Suprapubic skin (tissue), 4 donors: ENCODE results near the gene CDK9. TPM values are rescaled to one million over a fixed set of nuclear protein-coding genes. Genes with fewer than 3 reads are reported as not detected.
"Not testable (repeated sequence)": the region's sequence is repeated elsewhere in the genome, so short reads cannot be mapped to it uniquely, and the experiment has no call there.

Experiments
- DNase-seq, 2 donors: peaks; one replicate each; pipeline ENCODE4 v3.0.0-alpha.2; 2019; ENCODE audit warnings: low spot score in 2 of 2
- H3K27ac ChIP-seq: fragments of 200-600 bp; sonication (generic); one replicate; pipeline ENCODE4 v1.5.1; 2019
- H3K27me3 ChIP-seq: fragments of 200-600 bp; sonication (generic); one replicate; pipeline ENCODE4 v1.5.1; 2019
- H3K36me3 ChIP-seq: fragments of 200-600 bp; sonication (generic); one replicate; pipeline ENCODE4 v1.5.1; 2019
- H3K4me1 ChIP-seq: fragments of 200-600 bp; sonication (generic); one replicate; pipeline ENCODE4 v1.5.1; 2019
- H3K4me3 ChIP-seq: fragments of 200-600 bp; sonication (generic); one replicate; pipeline ENCODE4 v1.5.1; 2019; ENCODE audit warnings: mild to moderate bottlenecking
- H3K9me3 ChIP-seq: fragments of 200-600 bp; sonication (generic); one replicate; pipeline ENCODE4 v1.5.1; 2019
- CTCF ChIP-seq, 2 donors: fragments of 200-600 bp in 1 of 2; fragments of 450-650 bp in 1 of 2; sonication (generic) in 1 of 2; IDR thresholded peaks; one replicate each; pipeline ENCODE4 v1.5.1; 2016 to 2019; ENCODE audit warnings: antibody characterized with exemption in 2 of 2, mild to moderate bottlenecking in 1 of 2, moderate library complexity in 1 of 2
- EP300 ChIP-seq: sonication (generic); formaldehyde crosslinking; IDR thresholded peaks from one replicate; pipeline ENCODE4 v1.6.1; 2017; ENCODE audit warnings: antibody characterized with exemption
- POLR2A ChIP-seq, 2 donors: fragments of 450-650 bp; IDR thresholded peaks; one replicate each; pipeline ENCODE4 v1.6.1; 2017; ENCODE audit warnings: antibody characterized with exemption in 2 of 2, mild to moderate bottlenecking in 2 of 2, moderate library complexity in 2 of 2
- POLR2AphosphoS5 ChIP-seq, 3 donors: sonication (generic); formaldehyde crosslinking; IDR thresholded peaks; one replicate each; pipeline ENCODE4 v1.6.1; 2017; ENCODE audit warnings: antibody characterized with exemption in 3 of 3
- WGBS: methylation state at CpG from one replicate; pipeline ENCODE4 v1.1.5; 2018; 5-methylcytosine and 5-hydroxymethylcytosine counted together
- total RNA-seq, 4 donors: library from RNA; depleted of rRNA; stranded (reverse); fragments of >200 nt; gene quantifications; one replicate each; pipeline ENCODE4 v1.1.0, GENCODE V29; 2016

CDK9 gene
- total RNA-seq, 4 donors from 2014 or later, result 57.2 to 119 (median 72.7) TPM

- H3K9me3 ChIP-seq, result no peaks in the 10 kb centered on the region
These were observed 30.5 kb upstream of the CDK9 start for GRCh38 chr9:127755061-127756060.

GRCh38 chr9:127756233-127756632 is 29.6 kb upstream of the CDK9 start:
- H3K27me3 ChIP-seq, result peaks cover 34% of the 10 kb centered on the region

More at GRCh38 chr9:127755061-127756060, 30.5 kb upstream of the CDK9 start:
- TF ChIP-seq POLR2AphosphoS5 (IDR thresholded peaks at IDR 0.05) (no peak), POLR2A (IDR thresholded peaks at IDR 0.05) (no peak), CTCF (IDR thresholded peaks at IDR 0.05) (no peak), EP300 (no peak)
- H3K27me3 ChIP-seq, result peaks cover 34% of the 10 kb centered on the region
- peaks cover 1% of the 10 kb centered on the region for H3K36me3 ChIP-seq
- no peak for DNase-seq
- H3K4me3 ChIP-seq, result peak overlapping the region; percentile 26
- WGBS, result 47% methylated on average over 19 of the region's 61 CpGs
- no peak overlapping the region for H3K27ac ChIP-seq
- peaks cover 17% of the 10 kb centered on the region for H3K4me1 ChIP-seq

GRCh38 chr9:127756776-127757175 is 29.1 kb upstream of the CDK9 start:
- not testable (repeated sequence) for H3K4me3 ChIP-seq, H3K36me3 ChIP-seq, H3K27ac ChIP-seq, DNase-seq, H3K9me3 ChIP-seq
- Histone ChIP-seq H3K27me3 (peaks cover 34% of the 10 kb centered on the region), H3K4me1 (peaks cover 23% of the 10 kb centered on the region)
- 83% methylated on average over 11 of the region's 11 CpGs for WGBS

More at GRCh38 chr9:127756233-127756632, 29.6 kb upstream of the CDK9 start:
- Histone ChIP-seq H3K4me3 (no peak overlapping the region), H3K4me1 (peaks cover 17% of the 10 kb centered on the region), H3K9me3 (no peaks in the 10 kb centered on the region), H3K27ac (no peak overlapping the region), H3K36me3 (no peaks in the 10 kb centered on the region)
- 94% methylated on average over 3 of the region's 3 CpGs for WGBS
- TF ChIP-seq POLR2A (IDR thresholded peaks at IDR 0.05) (no peak), CTCF (IDR thresholded peaks at IDR 0.05) (no peak), POLR2AphosphoS5 (IDR thresholded peaks at IDR 0.05) (no peak), EP300 (no peak)
- DNase-seq, result no peak

GRCh38 chr9:127758843-127759242 is 27.0 kb upstream of the CDK9 start:
- Histone ChIP-seq H3K27me3 (peaks cover 25% of the 10 kb centered on the region), H3K9me3 (no peaks in the 10 kb centered on the region), H3K27ac (no peak overlapping the region), H3K36me3 (no peaks in the 10 kb centered on the region), H3K4me1 (peaks cover 32% of the 10 kb centered on the region), H3K4me3 (no peak overlapping the region)
- DNase-seq, result no peak
- WGBS, result 76% methylated on average over 5 of the region's 5 CpGs
- TF ChIP-seq CTCF (IDR thresholded peaks at IDR 0.05), result no peak
- no peak for TF ChIP-seq POLR2A (IDR thresholded peaks at IDR 0.05)
- no peak for TF ChIP-seq EP300
- no peak for TF ChIP-seq POLR2AphosphoS5 (IDR thresholded peaks at IDR 0.05)

GRCh38 chr9:127761061-127761460 is 24.8 kb upstream of the CDK9 start:
- Histone ChIP-seq H3K36me3 (no peaks in the 10 kb centered on the region), H3K4me3 (no peak overlapping the region), H3K27me3 (peaks cover 3% of the 10 kb centered on the region), H3K27ac (no peak overlapping the region), H3K4me1 (peaks cover 20% of the 10 kb centered on the region), H3K9me3 (no peaks in the 10 kb centered on the region)
- DNase-seq, result no peak
- WGBS, result 86% methylated on average over 5 of the region's 5 CpGs
- TF ChIP-seq POLR2AphosphoS5 (IDR thresholded peaks at IDR 0.05) (no peak), CTCF (IDR thresholded peaks at IDR 0.05) (no peak), POLR2A (IDR thresholded peaks at IDR 0.05) (no peak), EP300 (no peak)
